Endothelial cell (in vitro differentiated cells): ENCODE data around the gene TOX4. TPM values are rescaled to one million over a fixed set of nuclear protein-coding genes. Genes with fewer than 3 reads are reported as not detected.
"Not testable (repeated sequence)": the region's sequence is repeated elsewhere in the genome, so short reads cannot be mapped to it uniquely, and the experiment has no call there.

Experiments
- DNase-seq: peaks from one replicate; pipeline ENCODE4 v3.0.0; 2021; ENCODE audit warnings: low spot score
- H3K27ac Mint-ChIP-seq: one replicate; pipeline ENCODE4 v1.8.0; 2021; ENCODE audit warnings: mixed read lengths, inconsistent platforms; ENCODE audit not compliant: unreplicated experiment
- H3K27me3 Mint-ChIP-seq: one replicate; pipeline ENCODE4 v1.8.0; 2021; ENCODE audit warnings: mild to moderate bottlenecking, moderate library complexity, mixed read lengths, inconsistent platforms; ENCODE audit not compliant: unreplicated experiment
- H3K36me3 Mint-ChIP-seq: one replicate; pipeline ENCODE4 v1.8.0; 2021; ENCODE audit warnings: mild to moderate bottlenecking, low read depth, mixed read lengths, inconsistent platforms; ENCODE audit not compliant: unreplicated experiment
- H3K4me1 Mint-ChIP-seq: one replicate; pipeline ENCODE4 v1.8.0; 2021; ENCODE audit warnings: mild to moderate bottlenecking, mixed read lengths, inconsistent platforms; ENCODE audit not compliant: unreplicated experiment
- H3K4me3 Mint-ChIP-seq: one replicate; pipeline ENCODE4 v1.8.0; 2021; ENCODE audit warnings: mild to moderate bottlenecking, mixed read lengths, inconsistent platforms; ENCODE audit not compliant: unreplicated experiment
- H3K9me3 Mint-ChIP-seq: one replicate; pipeline ENCODE4 v1.8.0; 2021; ENCODE audit warnings: mixed read lengths, inconsistent platforms; ENCODE audit not compliant: unreplicated experiment
- CTCF ChIP-seq: fragments of 200-600 bp; sonication (generic); IDR thresholded peaks from one replicate; pipeline ENCODE4 v1.5.0; 2021; ENCODE audit warnings: antibody characterized with exemption; ENCODE audit not compliant: unreplicated experiment
- total RNA-seq: library from RNA; stranded (reverse); fragmentation: NEBNext Ultra II Directional; extraction: Animal tissue kit (Norgen Biotek cat#: 25700); gene quantifications from one replicate; pipeline ENCODE4 v1.2.1, GENCODE V29; 2021; ENCODE audit not compliant: unreplicated experiment

The TOX4 gene
- total RNA-seq, 1 donor from 2014 or later, result 70.8 TPM

GRCh38 chr14:21539189-21539940 lies 62.4 kb downstream of the TOX4 start:
- Mint-ChIP-seq H3K27me3 (peaks cover 14% of the 10 kb centered on the region), H3K4me3 (no peak overlapping the region), H3K27ac (no peak overlapping the region), H3K36me3 (no peaks in the 10 kb centered on the region), H3K9me3 (no peaks in the 10 kb centered on the region), H3K4me1 (peaks cover 32% of the 10 kb centered on the region)
- no peak for DNase-seq
- TF ChIP-seq CTCF, result no peak

GRCh38 chr14:21541413-21542074 lies 64.5 kb downstream of the TOX4 start:
- no peak overlapping the region for H3K27ac Mint-ChIP-seq
- peaks cover 22% of the 10 kb centered on the region for H3K4me1 Mint-ChIP-seq
- DNase-seq, result no peak

GRCh38 chr14:21543521-21543960 lies 66.5 kb downstream of the TOX4 start:
- peaks cover 17% of the 10 kb centered on the region for H3K4me1 Mint-ChIP-seq
- TF ChIP-seq CTCF, result no peak
- no peak for DNase-seq
- H3K27ac Mint-ChIP-seq, result peak overlapping the region; percentile 65
- H3K4me3 Mint-ChIP-seq, result no peak overlapping the region
- H3K9me3 Mint-ChIP-seq, result no peaks in the 10 kb centered on the region
- peaks cover 11% of the 10 kb centered on the region for H3K27me3 Mint-ChIP-seq
- H3K36me3 Mint-ChIP-seq, result no peaks in the 10 kb centered on the region

More at GRCh38 chr14:21541413-21542074, 64.5 kb downstream of the TOX4 start:
- no peak for TF ChIP-seq CTCF
- no peaks in the 10 kb centered on the region for H3K36me3 Mint-ChIP-seq
- peaks cover 10% of the 10 kb centered on the region for H3K27me3 Mint-ChIP-seq
- H3K4me3 Mint-ChIP-seq, result no peak overlapping the region
- no peaks in the 10 kb centered on the region for H3K9me3 Mint-ChIP-seq

DNA sequence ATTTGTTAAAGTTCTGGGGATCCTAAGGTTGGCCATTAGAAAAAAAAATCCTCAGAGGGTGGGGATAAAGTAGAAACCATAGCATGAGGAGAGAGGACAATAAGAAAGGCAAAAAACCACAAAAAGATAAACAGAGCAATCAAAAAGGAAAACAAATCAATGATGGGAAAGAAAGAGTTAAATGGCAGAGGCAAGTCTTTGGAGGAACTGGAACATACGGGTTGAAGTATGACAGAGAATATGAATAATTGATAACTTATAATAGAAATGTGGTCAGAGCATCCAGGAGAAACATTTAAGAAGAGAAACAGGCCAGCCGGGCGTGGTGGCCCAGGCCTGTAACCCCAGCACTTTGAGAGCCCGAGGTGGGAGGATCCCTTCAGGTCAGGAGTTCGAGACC lies 67.0 kb downstream of the TOX4 start:
- Mint-ChIP-seq H3K4me1 (peaks cover 14% of the 10 kb centered on the region), H3K9me3 (no peaks in the 10 kb centered on the region), H3K36me3 (no peaks in the 10 kb centered on the region), H3K4me3 (no peak overlapping the region), H3K27me3 (peaks cover 11% of the 10 kb centered on the region), H3K27ac (peak overlapping the region; percentile 65)
- no peak for DNase-seq
- no peak for TF ChIP-seq CTCF

GRCh38 chr14:21544588-21544987 lies 67.6 kb downstream of the TOX4 start:
- H3K27ac Mint-ChIP-seq, H3K9me3 Mint-ChIP-seq, H3K36me3 Mint-ChIP-seq: not testable (repeated sequence)

More at GRCh38 chr14:21544588-21544987, 67.6 kb downstream of the TOX4 start:
- H3K4me3 Mint-ChIP-seq, H3K27me3 Mint-ChIP-seq, DNase-seq, H3K4me1 Mint-ChIP-seq: not testable (repeated sequence)

Other genes starting within 250 kb of the TOX4 start
- 601 TPM for gene HNRNPC, start 207.8 kb upstream of the TOX4 start, total RNA-seq
- 1.5 TPM for gene RPGRIP1, start 197.1 kb upstream of the TOX4 start, total RNA-seq
- 84.6 TPM for gene SUPT16H, start 93.2 kb upstream of the TOX4 start, total RNA-seq
- 144 TPM for gene CHD8, start 21.1 kb upstream of the TOX4 start, total RNA-seq
- 25.0 TPM for gene RAB2B, start 236 bp upstream of the TOX4 start, total RNA-seq
- gene METTL3, start 34.1 kb downstream of the TOX4 start, total RNA-seq, result 46.1 TPM
- 38.4 TPM for gene SALL2, start 49.2 kb downstream of the TOX4 start, total RNA-seq
- not detected for gene OR10G3, start 102.9 kb downstream of the TOX4 start, total RNA-seq
- gene OR10G2, start 157.7 kb downstream of the TOX4 start, total RNA-seq, result not detected
- gene OR4E2, start 176.6 kb downstream of the TOX4 start, total RNA-seq, result not detected
- gene OR4E1, start 196.6 kb downstream of the TOX4 start, total RNA-seq, result not detected